HepG2 (cell line): ENCODE data around the gene PA2G4. TPM values are rescaled to one million over a fixed set of nuclear protein-coding genes. Genes with fewer than 3 reads are reported as not detected.

Experiments used
- BHLHE40 ChIP-seq: IDR thresholded peaks from 2 replicates; pipeline ENCODE4 v1.6.1; 2011; ENCODE audit warnings: low read length, improper control_type of control experiment
- CREBL2 ChIP-seq: sonication (generic); formaldehyde crosslinking; IDR thresholded peaks from 2 replicates; pipeline ENCODE4 v1.8.1; 2023; ENCODE audit warnings: missing genetic modification reagents, mild to moderate bottlenecking, borderline replicate concordance
- DDIT3 ChIP-seq: sonication (generic); formaldehyde crosslinking; IDR thresholded peaks from 2 replicates; pipeline ENCODE4 v1.4.0; 2020; ENCODE audit warnings: mild to moderate bottlenecking, missing genetic modification reagents
- FIP1L1 ChIP-seq: fragments of 200-400 bp; formaldehyde crosslinking; IDR thresholded peaks from 2 replicates; pipeline ENCODE4 v1.6.1; 2018; ENCODE audit warnings: low read depth, mild to moderate bottlenecking, low read length, moderate library complexity, borderline replicate concordance; ENCODE audit not compliant: insufficient read depth
- FOXP1 ChIP-seq, 2 experiments: fragments of 450-650 bp in 1 of 2; IDR thresholded peaks; 2 replicates each; pipeline ENCODE4 v1.6.1; 2017 to 2018; ENCODE audit warnings: antibody characterized with exemption in 1 of 2
- HDAC1 ChIP-seq: sonication (generic); formaldehyde crosslinking; IDR thresholded peaks from 2 replicates; pipeline ENCODE4 v1.5.1; 2020; ENCODE audit warnings: mild to moderate bottlenecking, missing genetic modification reagents
- HOMEZ ChIP-seq: IDR thresholded peaks from 2 replicates; pipeline ENCODE4 v1.6.1; 2016; ENCODE audit warnings: low read depth
- SETDB1 ChIP-seq: sonication (generic); formaldehyde crosslinking; IDR thresholded peaks from 2 replicates; pipeline ENCODE4 v1.5.1; 2020; ENCODE audit warnings: missing genetic modification reagents, mild to moderate bottlenecking, borderline replicate concordance
- TEF ChIP-seq: sonication (generic); formaldehyde crosslinking; IDR thresholded peaks from 2 replicates; pipeline ENCODE4 v1.5.0; 2020; ENCODE audit warnings: missing genetic modification reagents
- TFE3 ChIP-seq: IDR thresholded peaks from 2 replicates; pipeline ENCODE4 v1.6.1; 2016
- ZBTB39 ChIP-seq: sonication (generic); formaldehyde crosslinking; IDR thresholded peaks from 2 replicates; pipeline ENCODE4 v1.5.0; 2020; ENCODE audit warnings: missing genetic modification reagents
- ZFY ChIP-seq: sonication (generic); formaldehyde crosslinking; IDR thresholded peaks from 2 replicates; pipeline ENCODE4 v1.4.0; 2020; ENCODE audit warnings: missing genetic modification reagents
- ZNF512 ChIP-seq: sonication (generic); formaldehyde crosslinking; IDR thresholded peaks from 2 replicates; pipeline ENCODE4 v1.4.0; 2020; ENCODE audit warnings: mild to moderate bottlenecking, missing genetic modification reagents
- ZNF564 ChIP-seq: sonication (generic); formaldehyde crosslinking; IDR thresholded peaks from 2 replicates; pipeline ENCODE4 v1.8.1; 2023; ENCODE audit warnings: mild to moderate bottlenecking, missing genetic modification reagents
- ZNF687 ChIP-seq: sonication (generic); formaldehyde crosslinking; IDR thresholded peaks from 2 replicates; pipeline ENCODE4 v1.5.1; 2020; ENCODE audit warnings: mild to moderate bottlenecking, missing genetic modification reagents, moderate library complexity
- polyA plus RNA-seq, 8 experiments: library from polyadenylated mRNA; depleted of rRNA in 3 of 8; stranded (reverse) in 7 of 8; unstranded in 1 of 8; fragments of >200 nt; fragmentation: Illumina TruSeq in 4 of 8; extraction: Trizol in 4 of 8; gene quantifications; 2 replicates each; pipeline versions ENCODE4 v1.2.1 to v1.2.3, GENCODE V29; 2011 to 2016; ENCODE audit warnings: low read depth in 4 of 8, missing spikeins in 1 of 8, mixed read lengths in 1 of 8; ENCODE audit not compliant: insufficient read depth in 1 of 8
- total RNA-seq, 5 experiments: library from RNA; depleted of rRNA; stranded (reverse); fragments of >200 nt; fragmentation: Illumina TruSeq; extraction: Trizol; gene quantifications; 2 replicates each; pipeline ENCODE4 v1.2.3, GENCODE V29; 2016; ENCODE audit warnings: low read depth in 1 of 5

The PA2G4 gene
- total and polyA plus RNA-seq, 2 of the 13 experiments (the other 11 are each of a cell fraction or from before 2014, with no cell fraction given): 147 to 240 TPM

GRCh38 chr12:56104109-56104814 lies at the start of gene PA2G4 (continued):
- TF ChIP-seq ZNF512 (CRISPR knock-in tag): no peak
- peak; percentile 90 for TF ChIP-seq HDAC1 (CRISPR knock-in tag)
- no peak; the same call in none of the 2 replicates for TF ChIP-seq TEF (CRISPR knock-in tag)
- TF ChIP-seq ZBTB39: peak; percentile 86; the same call in 1 of the 2 replicates
- no peak for TF ChIP-seq DDIT3 (CRISPR knock-in tag)
- TF ChIP-seq FIP1L1: peak; percentile 92; the same call in 1 of the 2 replicates
- TF ChIP-seq TFE3: no peak
- peak; percentile 94 for TF ChIP-seq ZNF564 (CRISPR knock-in tag)
- peak; percentile 37; the same call in 1 of the 2 replicates for TF ChIP-seq HOMEZ
- TF ChIP-seq BHLHE40: peak; percentile 42
- TF ChIP-seq ZNF687 (CRISPR knock-in tag): peak; percentile 99
- TF ChIP-seq CREBL2: 0 out of 2 replicates have a peak, but pooled peaks have one; percentile 67
- peak; percentile 98 for TF ChIP-seq ZFY (CRISPR knock-in tag)
- no peak for TF ChIP-seq FOXP1 (IDR thresholded peaks at IDR 0.05)
- no peak for TF ChIP-seq FOXP1 (CRISPR knock-in tag; IDR thresholded peaks at IDR 0.05)
- TF ChIP-seq SETDB1 (CRISPR knock-in tag): no peak
